Neural progenitor cell (in vitro differentiated cells): ENCODE measurements around the gene ADAP2.

Source experiments
- CTCF ChIP-seq: fragments of 200-600 bp; sonication (generic); IDR thresholded peaks from 2 replicates; pipeline ENCODE4 v1.5.1; 2017; ENCODE audit warnings: antibody characterized with exemption, mild to moderate bottlenecking
- EZH2 ChIP-seq: fragments of 200-600 bp; sonication (generic); IDR thresholded peaks from 2 replicates; pipeline ENCODE4 v1.6.1; 2017; ENCODE audit warnings: antibody characterized with exemption, mild to moderate bottlenecking, moderate library complexity
- EZH2phosphoT487 ChIP-seq: fragments of 200-600 bp; sonication (generic); IDR thresholded peaks from 2 replicates; pipeline ENCODE4 v1.6.1; 2017; ENCODE audit warnings: antibody characterized with exemption

- TF ChIP-seq CTCF = no peak
- TF ChIP-seq EZH2 = no peak
- no peak for TF ChIP-seq EZH2phosphoT487
Observed at GRCh38 chr17:30886187-30886586, 35.6 kb upstream of the ADAP2 start.
